ENCODE results near the gene GCSH. TPM values are rescaled to one million over a fixed set of nuclear protein-coding genes. Genes with fewer than 3 reads are reported as not detected.
A peak's percentile ranks its signal among the peaks of the same experiment; 100 is the strongest.

The GCSH gene
- total RNA-seq, 4 donors from 2014 or later = 4.8 to 10.6 (median 7.7) TPM

DNA sequence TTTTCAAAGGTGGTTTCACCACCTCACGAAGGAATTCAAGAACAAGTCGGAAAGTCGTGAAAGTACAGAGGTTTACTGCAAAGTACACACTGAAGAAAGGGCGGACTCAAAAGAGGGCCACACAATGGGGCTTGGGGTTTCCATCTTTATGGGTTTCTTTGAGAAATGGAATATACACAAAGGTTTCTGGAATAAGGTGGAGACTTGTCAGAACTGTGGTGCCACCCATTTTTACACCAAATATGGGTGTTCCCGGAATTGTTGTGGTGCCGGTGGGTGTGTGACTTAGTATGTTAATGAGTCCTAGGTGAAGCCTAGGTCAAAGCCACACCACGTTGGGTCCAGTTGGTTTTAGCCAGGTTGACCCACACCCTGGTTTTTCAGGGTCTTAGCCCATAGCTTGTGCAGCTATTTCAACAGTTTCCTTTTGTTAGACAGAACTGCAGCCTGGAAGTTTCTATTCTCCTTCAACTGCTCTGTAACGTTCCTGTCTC is 567 bp upstream of the GCSH start:
- intact Hi-C loops (cut with DNase I; ENCODE audit: low total_unique reads) = no loop called here
- no peak overlapping the region for H3K4me3 ChIP-seq (ENCODE audit: low read depth, poor library complexity, severe bottlenecking)
- DNase-seq (ENCODE audit: low spot score in 2 of 2) = peak in 1 of 2 donors; percentile 74
- TF ChIP-seq, protein P1, sequence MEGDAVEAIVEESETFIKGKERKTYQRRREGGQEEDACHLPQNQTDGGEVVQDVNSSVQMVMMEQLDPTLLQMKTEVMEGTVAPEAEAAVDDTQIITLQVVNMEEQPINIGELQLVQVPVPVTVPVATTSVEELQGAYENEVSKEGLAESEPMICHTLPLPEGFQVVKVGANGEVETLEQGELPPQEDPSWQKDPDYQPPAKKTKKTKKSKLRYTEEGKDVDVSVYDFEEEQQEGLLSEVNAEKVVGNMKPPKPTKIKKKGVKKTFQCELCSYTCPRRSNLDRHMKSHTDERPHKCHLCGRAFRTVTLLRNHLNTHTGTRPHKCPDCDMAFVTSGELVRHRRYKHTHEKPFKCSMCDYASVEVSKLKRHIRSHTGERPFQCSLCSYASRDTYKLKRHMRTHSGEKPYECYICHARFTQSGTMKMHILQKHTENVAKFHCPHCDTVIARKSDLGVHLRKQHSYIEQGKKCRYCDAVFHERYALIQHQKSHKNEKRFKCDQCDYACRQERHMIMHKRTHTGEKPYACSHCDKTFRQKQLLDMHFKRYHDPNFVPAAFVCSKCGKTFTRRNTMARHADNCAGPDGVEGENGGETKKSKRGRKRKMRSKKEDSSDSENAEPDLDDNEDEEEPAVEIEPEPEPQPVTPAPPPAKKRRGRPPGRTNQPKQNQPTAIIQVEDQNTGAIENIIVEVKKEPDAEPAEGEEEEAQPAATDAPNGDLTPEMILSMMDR (IDR thresholded peaks at IDR 0.05) = no peak
- no peak for TF ChIP-seq POLR2A (IDR thresholded peaks at IDR 0.05)
- 37 to 39% methylated on average over 8 of the region's 8 CpGs for WGBS, 2 donors

DNA sequence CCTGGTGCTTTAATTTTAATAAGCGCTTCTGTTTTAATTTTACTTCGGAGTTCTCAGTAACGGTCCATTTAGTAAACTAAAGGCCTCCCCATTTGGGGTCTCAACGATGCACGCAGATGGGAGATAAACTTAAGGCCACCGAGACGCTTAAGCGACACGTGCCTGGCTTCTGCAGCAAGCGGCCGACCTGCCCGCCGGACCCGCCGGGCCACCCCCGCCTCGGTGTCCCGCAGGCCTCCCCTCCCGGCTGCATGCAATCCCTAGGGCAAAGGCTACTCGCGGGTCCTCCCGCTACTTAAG is 592 bp downstream of the GCSH start:
- intact Hi-C loops (cut with DNase I; ENCODE audit: low total_unique reads) = no loop called here
- H3K4me3 ChIP-seq (ENCODE audit: low read depth, poor library complexity, severe bottlenecking) = peak overlapping the region; percentile 77
- WGBS, 2 donors = 0 to 1% methylated on average over 19 to 22 of the region's 22 CpGs
- no peak for DNase-seq (ENCODE audit: low spot score in 2 of 2)
- no peak for TF ChIP-seq POLR2A (IDR thresholded peaks at IDR 0.05)
- TF ChIP-seq, protein P1 (IDR thresholded peaks at IDR 0.05) = no peak

DNA sequence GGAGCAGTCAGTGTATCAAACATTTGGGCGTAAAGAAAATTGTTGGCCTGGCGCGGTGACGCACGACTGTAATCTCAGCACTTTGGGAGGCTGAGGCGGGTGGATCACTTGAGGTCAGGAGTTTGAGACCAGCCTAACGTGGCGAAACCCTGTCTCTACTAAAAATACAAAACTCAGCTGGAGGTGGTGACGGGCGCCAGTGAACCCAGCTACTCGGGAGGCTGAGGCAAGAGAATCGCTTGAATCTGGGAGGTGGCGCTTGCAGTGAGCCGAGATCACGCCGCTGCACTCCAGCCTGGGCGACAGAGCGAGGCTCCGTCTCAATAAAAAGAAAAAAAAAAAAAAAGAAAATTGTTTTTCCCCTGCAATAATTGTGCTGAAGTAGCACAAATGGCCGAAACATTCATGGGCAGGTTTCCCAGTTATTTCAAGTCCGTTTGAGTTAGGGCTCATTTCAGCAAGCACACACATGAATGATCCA is 1.4 kb downstream of the GCSH start:
- 68 to 74% methylated on average over 21 of the region's 21 CpGs for WGBS, 2 donors
- H3K4me3 ChIP-seq (ENCODE audit: low read depth, poor library complexity, severe bottlenecking) = no peak overlapping the region
- TF ChIP-seq, protein P1 (IDR thresholded peaks at IDR 0.05) = no peak
- no peak for TF ChIP-seq POLR2A (IDR thresholded peaks at IDR 0.05)
- intact Hi-C loops (cut with DNase I; ENCODE audit: low total_unique reads) = no loop called here
- peak in 1 of 2 donors; percentile 60 for DNase-seq (ENCODE audit: low spot score in 2 of 2)

DNA sequence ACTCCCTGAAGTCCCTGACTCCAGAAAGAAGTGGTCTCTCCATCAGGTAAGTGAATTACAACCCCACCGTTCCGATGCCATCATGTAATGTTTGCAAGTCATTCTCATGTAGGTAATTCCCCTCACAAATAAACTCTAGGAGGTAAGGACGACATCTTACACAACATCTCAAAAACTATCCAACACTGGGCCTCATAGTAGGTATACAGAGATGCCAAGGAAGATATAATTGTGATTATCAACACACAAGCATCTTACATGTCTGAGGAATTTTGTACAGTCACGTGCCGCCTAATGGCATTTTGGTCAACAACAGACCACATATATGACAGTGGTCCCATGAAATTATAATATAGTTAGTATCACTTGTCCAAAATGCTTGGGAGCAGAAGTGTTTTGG is 7.4 kb downstream of the GCSH start:
- TF ChIP-seq, protein P1 (IDR thresholded peaks at IDR 0.05) = no peak
- TF ChIP-seq POLR2A (IDR thresholded peaks at IDR 0.05) = no peak
- no peak for DNase-seq (ENCODE audit: low spot score in 2 of 2)
- no peak overlapping the region for H3K4me3 ChIP-seq (ENCODE audit: low read depth, poor library complexity, severe bottlenecking)
- WGBS, 2 donors = 95 to 97% methylated on average over 5 of the region's 5 CpGs
- intact Hi-C loops (cut with DNase I; ENCODE audit: low total_unique reads) = no loop called here

DNA sequence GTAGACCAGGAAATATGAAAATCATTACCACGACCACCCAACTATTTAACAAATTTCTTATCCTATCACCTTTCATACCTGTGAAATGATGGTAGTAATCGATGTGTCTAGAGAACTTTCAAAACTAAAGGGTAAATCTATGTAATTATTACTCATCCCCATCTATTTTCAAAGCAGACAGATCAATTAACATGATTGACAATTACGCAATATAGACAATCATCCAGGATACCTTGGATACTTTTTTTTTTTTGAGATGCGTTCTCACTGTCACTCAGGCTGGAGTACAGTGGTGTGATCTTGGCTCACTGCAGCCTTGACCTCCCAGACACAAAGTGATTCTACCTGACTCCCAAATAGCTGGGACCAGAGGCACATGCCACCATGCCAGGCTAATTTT is 15.2 kb downstream of the GCSH start:
- WGBS, 2 donors = 92 to 94% methylated on average over 4 of the region's 4 CpGs
- H3K4me3 ChIP-seq (ENCODE audit: low read depth, poor library complexity, severe bottlenecking) = no peak overlapping the region
- TF ChIP-seq, protein P1 (IDR thresholded peaks at IDR 0.05) = no peak
- no peak for TF ChIP-seq POLR2A (IDR thresholded peaks at IDR 0.05)
- DNase-seq (ENCODE audit: low spot score in 2 of 2) = no peak
- intact Hi-C loops (cut with DNase I; ENCODE audit: low total_unique reads) = no loop called here

DNA sequence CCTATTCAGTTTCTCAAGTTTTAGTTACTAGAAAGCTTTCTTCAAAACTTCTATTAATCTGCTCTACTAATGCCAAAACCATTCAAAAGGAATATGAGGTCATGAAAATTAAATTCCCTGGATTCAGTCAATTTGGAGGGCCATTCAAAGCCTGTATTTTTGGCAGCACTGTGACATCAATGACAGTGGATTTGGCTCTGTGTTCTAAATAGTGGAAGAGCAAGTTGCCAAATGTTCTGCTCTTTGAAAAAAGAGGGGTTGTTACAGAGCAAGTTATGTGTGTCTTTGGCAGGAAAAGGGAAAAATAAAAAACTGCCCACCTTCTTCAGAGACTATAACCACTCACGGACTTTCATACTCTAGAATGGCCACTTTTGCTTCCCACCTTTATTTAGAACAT is 16.0 kb downstream of the GCSH start:
- TF ChIP-seq POLR2A (IDR thresholded peaks at IDR 0.05) = no peak
- TF ChIP-seq, protein P1 (IDR thresholded peaks at IDR 0.05) = no peak
- H3K4me3 ChIP-seq (ENCODE audit: low read depth, poor library complexity, severe bottlenecking) = no peak overlapping the region
- no peak for DNase-seq (ENCODE audit: low spot score in 2 of 2)
- WGBS, 2 donors = 70 to 85% methylated on average over 1 of the region's 1 CpG
- intact Hi-C loops (cut with DNase I; ENCODE audit: low total_unique reads) = no loop called here

Measured in lower leg skin (tissue), 4 donors.